Stimulated activated CD8-positive, alpha-beta memory T cell treated with anti-CD3 and anti-CD28 coated beads, Interleukin-15, amount 100 ng/mL, for 1 hour (primary cell): Measurements from ENCODE around the gene ROR1.

Experiments used
- DNase-seq: peaks from one replicate; pipeline ENCODE4 v3.0.0-alpha.2; 2020; ENCODE audit warnings: low read depth

Gene ROR1

GRCh38 chr1:63936801-63937200, 163.0 kb downstream of the ROR1 start:
- no peak for DNase-seq

- no peak for DNase-seq
Observed at GRCh38 chr1:63937461-63938022, 163.7 kb downstream of the ROR1 start.

GRCh38 chr1:63940440-63940839, 166.6 kb downstream of the ROR1 start:
- DNase-seq: no peak

GRCh38 chr1:63943393-63943792, 169.6 kb downstream of the ROR1 start:
- no peak for DNase-seq

GRCh38 chr1:63945943-63946342, 172.1 kb downstream of the ROR1 start:
- no peak for DNase-seq

GRCh38 chr1:63946866-63947491, 173.2 kb downstream of the ROR1 start:
- DNase-seq: no peak

GRCh38 chr1:63947904-63948303, 174.1 kb downstream of the ROR1 start:
- no peak for DNase-seq

- no peak for DNase-seq
Observed at GRCh38 chr1:63950023-63950422, 176.2 kb downstream of the ROR1 start.

GRCh38 chr1:63951059-63951946, 177.5 kb downstream of the ROR1 start:
- DNase-seq: no peak

GRCh38 chr1:63954187-63954586, 180.4 kb downstream of the ROR1 start:
- DNase-seq: no peak

- DNase-seq: no peak
Observed at GRCh38 chr1:63955370-63956145, 181.7 kb downstream of the ROR1 start.

GRCh38 chr1:63958556-63958955, 184.7 kb downstream of the ROR1 start:
- no peak for DNase-seq

GRCh38 chr1:63960326-63960725, 186.5 kb downstream of the ROR1 start:
- DNase-seq: no peak

GRCh38 chr1:63966016-63966415, 192.2 kb downstream of the ROR1 start:
- DNase-seq: no peak

- DNase-seq: no peak
Observed at GRCh38 chr1:63967901-63968300, 194.1 kb downstream of the ROR1 start.

GRCh38 chr1:63968663-63969440, 195.0 kb downstream of the ROR1 start:
- no peak for DNase-seq

- no peak for DNase-seq
Observed at GRCh38 chr1:63969441-63969901, 195.7 kb downstream of the ROR1 start.

GRCh38 chr1:63971557-63971956, 197.7 kb downstream of the ROR1 start:
- no peak for DNase-seq

GRCh38 chr1:63973005-63973419, 199.2 kb downstream of the ROR1 start:
- no peak for DNase-seq

- no peak for DNase-seq
Observed at GRCh38 chr1:63974966-63975365, 201.1 kb downstream of the ROR1 start.

- DNase-seq: no peak
Observed at GRCh38 chr1:63975481-63975880, 201.7 kb downstream of the ROR1 start.
